ENCODE data around the gene GPRC5D.

The GPRC5D gene

GRCh38 chr12:12900786-12901157 lies 51.2 kb downstream of the GPRC5D start:
- POLR2A ChIA-PET: no interaction called here
- no peak for TF ChIP-seq CTCF (IDR thresholded peaks at IDR 0.05; ENCODE audit: control extremely low read depth, extremely low read depth, low read depth, missing control alignments)
- CTCF ChIA-PET: interaction anchor here (1.7 kb wide), 1 partner anchor 27 kb away, joined by 3 read pairs; no protein-coding TSS in a partner anchor
- DNase-seq (ENCODE audit: extremely low spot score): no peak

- peak; percentile 32 for DNase-seq (ENCODE audit: extremely low spot score)
- no peak for TF ChIP-seq CTCF (IDR thresholded peaks at IDR 0.05; ENCODE audit: control extremely low read depth, extremely low read depth, low read depth, missing control alignments)
- POLR2A ChIA-PET: no interaction called here
- CTCF ChIA-PET: interaction anchor here (1.2 to 1.7 kb wide), 3 partner anchors 9 to 26 kb away, joined by 3 to 10 read pairs (median 4); partner anchors contain the start of gene GPRC5A
These were observed 52.2 kb downstream of the GPRC5D start for GRCh38 chr12:12899530-12900380.

GRCh38 chr12:12898911-12899511 lies 53.0 kb downstream of the GPRC5D start:
- no peak for TF ChIP-seq CTCF (IDR thresholded peaks at IDR 0.05; ENCODE audit: control extremely low read depth, extremely low read depth, low read depth, missing control alignments)
- DNase-seq (ENCODE audit: extremely low spot score): no peak
- ChIA-PET POLR2A (no interaction called here), CTCF (interaction anchor here (1.2 to 1.4 kb wide), 3 partner anchors 8 to 36 kb away, joined by 3 to 10 read pairs (median 4); partner anchors contain the start of gene GPRC5A)

GRCh38 chr12:12898136-12898717 lies 53.7 kb downstream of the GPRC5D start:
- no peak for TF ChIP-seq CTCF (IDR thresholded peaks at IDR 0.05; ENCODE audit: control extremely low read depth, extremely low read depth, low read depth, missing control alignments)
- ChIA-PET CTCF (interaction anchor here (1.3 to 1.6 kb wide), 2 partner anchors 35 to 109 kb away, joined by 3 read pairs; no protein-coding TSS in a partner anchor), POLR2A (no interaction called here)
- DNase-seq (ENCODE audit: extremely low spot score): no peak

- no peak for DNase-seq (ENCODE audit: extremely low spot score)
- CTCF ChIA-PET: interaction anchor here (1.1 to 1.6 kb wide), 2 partner anchors 12 to 108 kb away, joined by 3 read pairs; no protein-coding TSS in a partner anchor
- no peak for TF ChIP-seq CTCF (IDR thresholded peaks at IDR 0.05; ENCODE audit: control extremely low read depth, extremely low read depth, low read depth, missing control alignments)
- POLR2A ChIA-PET: interaction anchor here (0.6 kb wide), 1 partner anchor 14 kb away, joined by 6 read pairs; no protein-coding TSS in a partner anchor
These were observed 54.7 kb downstream of the GPRC5D start for GRCh38 chr12:12897302-12897701.

GRCh38 chr12:12896260-12896659 lies 55.7 kb downstream of the GPRC5D start:
- POLR2A ChIA-PET: no interaction called here
- TF ChIP-seq CTCF (IDR thresholded peaks at IDR 0.05; ENCODE audit: control extremely low read depth, extremely low read depth, low read depth, missing control alignments): no peak
- CTCF ChIA-PET: interaction anchor here (1.1 to 1.2 kb wide), 3 partner anchors 13 to 20 kb away, joined by 3 to 8 read pairs (median 3); no protein-coding TSS in a partner anchor
- DNase-seq (ENCODE audit: extremely low spot score): no peak

All from GM10248 (cell line).